ENCODE data around the gene CYB561D2. TPM values are rescaled to one million over a fixed set of nuclear protein-coding genes. Genes with fewer than 3 reads are reported as not detected.
A peak's percentile ranks its signal among the peaks of the same experiment; 100 is the strongest.

Gene CYB561D2
- polyA plus RNA-seq, 1 donor from 2014 or later: 21.2 TPM

DNA sequence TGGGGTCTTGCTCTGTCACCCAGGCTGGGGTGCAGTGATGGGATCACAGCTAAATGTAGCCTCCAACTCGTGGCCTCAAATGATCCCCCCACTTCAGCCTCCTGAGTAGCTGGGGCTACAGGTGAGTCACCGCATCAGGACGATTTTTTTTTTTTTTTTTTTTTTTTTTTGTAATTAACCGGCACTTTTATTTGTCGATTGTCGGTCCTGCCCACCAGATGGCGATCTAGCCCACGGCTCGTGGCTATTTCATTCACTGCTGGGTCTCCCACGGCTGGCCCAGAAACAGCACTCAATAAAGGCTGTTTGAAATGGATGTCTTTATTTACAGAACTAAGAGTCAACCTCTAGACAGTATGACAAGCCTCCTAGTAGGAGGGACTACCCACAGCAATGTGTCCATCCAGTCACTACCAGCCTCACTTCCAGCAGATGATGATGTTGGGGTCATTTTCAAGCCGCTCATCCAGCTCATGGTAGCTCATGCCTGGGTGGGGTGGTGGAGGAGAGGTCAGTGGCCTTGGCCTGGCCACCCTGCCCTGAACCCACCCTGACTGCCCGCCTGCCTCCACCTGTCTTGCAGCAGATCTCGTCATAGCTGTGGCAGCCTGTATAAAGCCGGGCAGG lies 3.4 kb upstream of the CYB561D2 start:
- no peaks in the 10 kb centered on the region for H3K36me3 ChIP-seq (ENCODE audit: insufficient read depth, low read length)
- H3K27ac ChIP-seq (ENCODE audit: low read length): no peak overlapping the region
- H4K20me1 ChIP-seq (ENCODE audit: insufficient read depth): no peaks in the 10 kb centered on the region
- TF ChIP-seq SMC3 (conservative IDR thresholded peaks at IDR 0.05; ENCODE audit: poor library complexity): peak; percentile 90
- TF ChIP-seq RAD21 (conservative IDR thresholded peaks at IDR 0.05): peak; percentile 84
- no peak for TF ChIP-seq EP300 (conservative IDR thresholded peaks at IDR 0.05; ENCODE audit: poor library complexity, severe bottlenecking)
- TF ChIP-seq, protein P1, sequence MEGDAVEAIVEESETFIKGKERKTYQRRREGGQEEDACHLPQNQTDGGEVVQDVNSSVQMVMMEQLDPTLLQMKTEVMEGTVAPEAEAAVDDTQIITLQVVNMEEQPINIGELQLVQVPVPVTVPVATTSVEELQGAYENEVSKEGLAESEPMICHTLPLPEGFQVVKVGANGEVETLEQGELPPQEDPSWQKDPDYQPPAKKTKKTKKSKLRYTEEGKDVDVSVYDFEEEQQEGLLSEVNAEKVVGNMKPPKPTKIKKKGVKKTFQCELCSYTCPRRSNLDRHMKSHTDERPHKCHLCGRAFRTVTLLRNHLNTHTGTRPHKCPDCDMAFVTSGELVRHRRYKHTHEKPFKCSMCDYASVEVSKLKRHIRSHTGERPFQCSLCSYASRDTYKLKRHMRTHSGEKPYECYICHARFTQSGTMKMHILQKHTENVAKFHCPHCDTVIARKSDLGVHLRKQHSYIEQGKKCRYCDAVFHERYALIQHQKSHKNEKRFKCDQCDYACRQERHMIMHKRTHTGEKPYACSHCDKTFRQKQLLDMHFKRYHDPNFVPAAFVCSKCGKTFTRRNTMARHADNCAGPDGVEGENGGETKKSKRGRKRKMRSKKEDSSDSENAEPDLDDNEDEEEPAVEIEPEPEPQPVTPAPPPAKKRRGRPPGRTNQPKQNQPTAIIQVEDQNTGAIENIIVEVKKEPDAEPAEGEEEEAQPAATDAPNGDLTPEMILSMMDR (IDR thresholded peaks at IDR 0.05; ENCODE audit: poor library complexity, severe bottlenecking): peak; percentile 80
- no peak for TF ChIP-seq TAF1 (IDR thresholded peaks at IDR 0.05; ENCODE audit: low read depth)
- no peak for TF ChIP-seq EZH2 (IDR thresholded peaks at IDR 0.05; ENCODE audit: borderline replicate concordance, insufficient read depth, low read length, poor library complexity, severe bottlenecking)
- TF ChIP-seq, protein P2, sequence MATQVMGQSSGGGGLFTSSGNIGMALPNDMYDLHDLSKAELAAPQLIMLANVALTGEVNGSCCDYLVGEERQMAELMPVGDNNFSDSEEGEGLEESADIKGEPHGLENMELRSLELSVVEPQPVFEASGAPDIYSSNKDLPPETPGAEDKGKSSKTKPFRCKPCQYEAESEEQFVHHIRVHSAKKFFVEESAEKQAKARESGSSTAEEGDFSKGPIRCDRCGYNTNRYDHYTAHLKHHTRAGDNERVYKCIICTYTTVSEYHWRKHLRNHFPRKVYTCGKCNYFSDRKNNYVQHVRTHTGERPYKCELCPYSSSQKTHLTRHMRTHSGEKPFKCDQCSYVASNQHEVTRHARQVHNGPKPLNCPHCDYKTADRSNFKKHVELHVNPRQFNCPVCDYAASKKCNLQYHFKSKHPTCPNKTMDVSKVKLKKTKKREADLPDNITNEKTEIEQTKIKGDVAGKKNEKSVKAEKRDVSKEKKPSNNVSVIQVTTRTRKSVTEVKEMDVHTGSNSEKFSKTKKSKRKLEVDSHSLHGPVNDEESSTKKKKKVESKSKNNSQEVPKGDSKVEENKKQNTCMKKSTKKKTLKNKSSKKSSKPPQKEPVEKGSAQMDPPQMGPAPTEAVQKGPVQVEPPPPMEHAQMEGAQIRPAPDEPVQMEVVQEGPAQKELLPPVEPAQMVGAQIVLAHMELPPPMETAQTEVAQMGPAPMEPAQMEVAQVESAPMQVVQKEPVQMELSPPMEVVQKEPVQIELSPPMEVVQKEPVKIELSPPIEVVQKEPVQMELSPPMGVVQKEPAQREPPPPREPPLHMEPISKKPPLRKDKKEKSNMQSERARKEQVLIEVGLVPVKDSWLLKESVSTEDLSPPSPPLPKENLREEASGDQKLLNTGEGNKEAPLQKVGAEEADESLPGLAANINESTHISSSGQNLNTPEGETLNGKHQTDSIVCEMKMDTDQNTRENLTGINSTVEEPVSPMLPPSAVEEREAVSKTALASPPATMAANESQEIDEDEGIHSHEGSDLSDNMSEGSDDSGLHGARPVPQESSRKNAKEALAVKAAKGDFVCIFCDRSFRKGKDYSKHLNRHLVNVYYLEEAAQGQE (IDR thresholded peaks at IDR 0.05; ENCODE audit: borderline replicate concordance): no peak
- peak; percentile 30 for TF ChIP-seq MXI1 (conservative IDR thresholded peaks at IDR 0.05; ENCODE audit: poor library complexity, severe bottlenecking)
- TF ChIP-seq POLR2AphosphoS5 (IDR thresholded peaks at IDR 0.05): no peak
- H3K9ac ChIP-seq (ENCODE audit: low read length): peak overlapping the region; percentile 19
- peaks cover 16% of the 10 kb centered on the region for H3K27me3 ChIP-seq (ENCODE audit: insufficient read depth, low read depth, low read length)
- H2AFZ ChIP-seq (ENCODE audit: low read depth, low read length): no peak overlapping the region
- no peak overlapping the region for H3K4me2 ChIP-seq (ENCODE audit: low read length)
- no peak overlapping the region for H3K4me3 ChIP-seq (ENCODE audit: low read length)
- no peaks in the 10 kb centered on the region for H3F3A ChIP-seq (ENCODE audit: insufficient read depth, low read length, poor library complexity, severe bottlenecking)
- peaks cover 7% of the 10 kb centered on the region for H3K79me2 ChIP-seq (replicated peaks; ENCODE audit: insufficient read depth, low read length)
- H3K9me2 ChIP-seq (ENCODE audit: insufficient read depth, low read length): no peaks in the 10 kb centered on the region
- H3K9me3 ChIP-seq (ENCODE audit: low read length): no peaks in the 10 kb centered on the region

DNA sequence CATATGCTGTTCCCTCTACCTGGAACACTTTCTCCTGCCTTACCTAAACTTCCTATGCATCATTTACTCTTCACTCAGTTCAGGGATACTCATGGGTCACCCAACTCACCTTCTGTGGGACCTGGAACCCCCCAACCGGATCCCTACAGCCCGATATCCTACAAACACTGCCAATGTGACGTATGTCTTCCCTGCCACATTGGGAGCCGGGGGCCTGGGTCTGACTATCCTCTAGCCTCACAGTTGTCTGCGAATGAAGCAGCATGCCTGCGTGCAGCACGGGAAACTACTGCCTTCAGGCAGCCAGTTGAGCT lies 492 bp upstream of the CYB561D2 start:
- H3K27ac ChIP-seq (ENCODE audit: low read length): peak overlapping the region; percentile 86
- H3K9me2 ChIP-seq (ENCODE audit: insufficient read depth, low read length): no peaks in the 10 kb centered on the region
- peak overlapping the region; percentile 57 for H2AFZ ChIP-seq (ENCODE audit: low read depth, low read length)
- no peaks in the 10 kb centered on the region for H3F3A ChIP-seq (ENCODE audit: insufficient read depth, low read length, poor library complexity, severe bottlenecking)
- peaks cover 6% of the 10 kb centered on the region for H3K27me3 ChIP-seq (ENCODE audit: insufficient read depth, low read depth, low read length)
- TF ChIP-seq RAD21 (conservative IDR thresholded peaks at IDR 0.05) (no peak), EZH2 (IDR thresholded peaks at IDR 0.05; ENCODE audit: borderline replicate concordance, insufficient read depth, low read length, poor library complexity, severe bottlenecking) (no peak), EP300 (conservative IDR thresholded peaks at IDR 0.05; ENCODE audit: poor library complexity, severe bottlenecking) (no peak), MXI1 (conservative IDR thresholded peaks at IDR 0.05; ENCODE audit: poor library complexity, severe bottlenecking) (no peak), TAF1 (IDR thresholded peaks at IDR 0.05; ENCODE audit: low read depth) (no peak), SMC3 (conservative IDR thresholded peaks at IDR 0.05; ENCODE audit: poor library complexity) (no peak), POLR2AphosphoS5 (IDR thresholded peaks at IDR 0.05) (no peak)
- TF ChIP-seq, protein P2 (IDR thresholded peaks at IDR 0.05; ENCODE audit: borderline replicate concordance): no peak
- TF ChIP-seq, protein P1 (IDR thresholded peaks at IDR 0.05; ENCODE audit: poor library complexity, severe bottlenecking): no peak
- H3K9me3 ChIP-seq (ENCODE audit: low read length): no peaks in the 10 kb centered on the region
- H3K4me2 ChIP-seq (ENCODE audit: low read length): peak overlapping the region; percentile 94
- H3K36me3 ChIP-seq (ENCODE audit: insufficient read depth, low read length): no peaks in the 10 kb centered on the region
- peaks cover 7% of the 10 kb centered on the region for H3K79me2 ChIP-seq (replicated peaks; ENCODE audit: insufficient read depth, low read length)
- peak overlapping the region; percentile 76 for H3K9ac ChIP-seq (ENCODE audit: low read length)
- H4K20me1 ChIP-seq (ENCODE audit: insufficient read depth): no peaks in the 10 kb centered on the region
- peak overlapping the region; percentile 77 for H3K4me3 ChIP-seq (ENCODE audit: low read length)

Measured in neural cell (in vitro differentiated cells).